Spinal cord (tissue), 10 donors: Measurements from ENCODE around the gene FIBP. TPM values are rescaled to one million over a fixed set of nuclear protein-coding genes. Genes with fewer than 3 reads are reported as not detected.

Experiments
- DNase-seq, 6 donors: peaks; one replicate each; pipeline versions ENCODE4 v3.0.0 to v3.0.0-alpha.2; 2013 to 2015; ENCODE audit warnings: low spot score in 6 of 6, low read depth in 4 of 6
- H3K27ac ChIP-seq: one replicate; pipeline ENCODE4 v1.5.1; 2013; ENCODE audit warnings: low read depth, low read length, control low read depth
- H3K27me3 ChIP-seq: one replicate; pipeline ENCODE4 v1.6.1; 2013; ENCODE audit warnings: low read length; ENCODE audit not compliant: control insufficient read depth, insufficient read depth
- H3K36me3 ChIP-seq: one replicate; pipeline ENCODE4 v1.6.1; 2013; ENCODE audit warnings: low read length; ENCODE audit not compliant: control insufficient read depth, insufficient read depth
- H3K4me1 ChIP-seq: one replicate; pipeline ENCODE4 v1.6.1; 2013; ENCODE audit warnings: low read length; ENCODE audit not compliant: control insufficient read depth, insufficient read depth
- H3K4me3 ChIP-seq: one replicate; pipeline ENCODE4 v1.5.1; 2013; ENCODE audit warnings: low read depth, low read length, control low read depth
- H3K9me3 ChIP-seq: one replicate; pipeline ENCODE4 v1.6.1; 2013; ENCODE audit warnings: low read length; ENCODE audit not compliant: control insufficient read depth, insufficient read depth
- WGBS: methylation state at CpG from one replicate; pipeline ENCODE4 v1.1.5; 2013; ENCODE audit warnings: missing lambda C conversion rate; ENCODE audit not compliant: insufficient coverage; 5-methylcytosine and 5-hydroxymethylcytosine counted together
- polyA plus RNA-seq, 2 donors: library from polyadenylated mRNA; unstranded; fragments of 120-200 nt; gene quantifications; one replicate each; pipeline ENCODE4 v1.2.1, GENCODE V29; 2013; ENCODE audit not compliant: insufficient read length in 2 of 2
- total RNA-seq, 2 donors: library from RNA; depleted of rRNA in 1 of 2; stranded (reverse); fragments of 120-200 nt in 1 of 2; fragments of >200 nt in 1 of 2; gene quantifications; one replicate each; pipeline versions ENCODE4 v1.2.3 to v1.2.4, GENCODE V29; 2013 to 2014
- donor health status: healthy.

Gene FIBP
- total and polyA plus RNA-seq, 4 donors, result 79.4 to 158 (median 141) TPM

DNA sequence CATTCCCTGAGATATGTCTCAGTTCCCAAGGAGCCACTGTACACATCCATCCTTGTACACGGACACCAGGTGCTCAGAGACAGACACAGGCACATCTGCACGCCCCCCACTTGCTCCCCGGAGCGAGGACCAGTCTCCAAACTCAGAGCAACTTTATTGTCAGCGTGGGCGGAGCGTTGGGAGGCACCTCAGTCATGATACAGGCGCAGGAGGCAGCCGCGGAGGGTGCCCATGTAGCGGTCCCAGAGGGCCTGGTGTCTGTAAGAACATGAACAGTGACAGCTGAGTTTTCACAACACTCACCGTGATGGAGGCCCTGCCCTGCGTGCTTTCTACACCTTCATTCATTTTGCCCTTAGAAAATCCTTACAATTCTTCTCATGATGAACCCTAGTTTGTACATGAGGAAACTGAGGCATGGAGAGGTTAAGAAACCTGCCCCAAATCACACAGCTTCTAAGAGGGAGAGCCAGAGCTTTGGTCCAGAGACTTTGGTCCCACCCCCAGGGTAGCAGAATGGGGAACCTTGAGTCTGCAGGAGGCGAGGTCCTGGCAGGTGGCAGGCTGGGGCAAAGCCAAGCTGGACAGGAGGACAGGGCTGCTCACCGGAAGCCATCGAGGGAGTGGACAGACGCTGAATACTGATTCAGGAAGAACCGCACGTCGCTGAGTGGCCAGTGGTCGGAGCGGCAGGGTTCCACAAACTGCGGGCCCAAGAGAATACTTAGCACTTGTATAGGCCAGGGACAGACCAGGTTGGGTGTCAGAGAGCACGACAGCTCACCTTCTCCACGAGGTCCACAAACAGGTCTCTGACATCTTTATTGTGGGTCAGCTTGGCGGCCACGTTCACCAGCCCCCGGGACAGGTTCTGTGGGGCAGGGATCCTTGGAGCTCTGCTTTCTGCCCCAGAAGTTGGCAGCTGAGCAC is 4.2 kb downstream of the FIBP start:
- Histone ChIP-seq H3K9me3 (no peaks in the 10 kb centered on the region), H3K36me3 (peaks cover 65% of the 10 kb centered on the region), H3K27ac (no peak overlapping the region), H3K4me3 (no peak overlapping the region), H3K27me3 (no peaks in the 10 kb centered on the region), H3K4me1 (peaks cover 31% of the 10 kb centered on the region)
- DNase-seq, result no peak
- WGBS, result 85% methylated on average over 26 of the region's 28 CpGs

DNA sequence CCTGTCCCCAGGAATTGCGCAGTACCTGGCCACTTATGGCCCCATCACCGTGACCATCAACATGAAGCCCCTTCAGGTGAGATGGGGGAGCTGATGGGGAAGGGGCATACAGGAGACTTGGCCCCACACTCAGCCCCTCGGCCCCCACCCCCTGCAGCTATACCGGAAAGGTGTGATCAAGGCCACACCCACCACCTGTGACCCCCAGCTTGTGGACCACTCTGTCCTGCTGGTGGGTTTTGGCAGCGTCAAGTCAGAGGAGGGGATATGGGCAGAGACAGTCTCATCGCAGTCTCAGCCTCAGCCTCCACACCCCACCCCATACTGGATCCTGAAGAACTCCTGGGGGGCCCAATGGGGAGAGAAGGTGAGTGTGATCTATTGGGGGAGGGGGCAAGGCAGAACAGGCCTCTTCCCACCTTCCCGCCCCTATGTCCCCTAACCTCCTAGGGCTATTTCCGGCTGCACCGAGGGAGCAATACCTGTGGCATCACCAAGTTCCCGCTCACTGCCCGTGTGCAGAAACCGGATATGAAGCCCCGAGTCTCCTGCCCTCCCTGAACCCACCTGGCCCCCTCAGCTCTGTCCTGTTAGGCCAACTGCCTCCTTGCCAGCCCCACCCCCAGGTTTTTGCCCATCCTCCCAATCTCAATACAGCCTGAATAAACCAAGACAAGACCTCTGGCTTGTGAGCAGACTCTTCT is 5.1 kb downstream of the FIBP start:
- Histone ChIP-seq H3K9me3 (no peaks in the 10 kb centered on the region), H3K27ac (no peak overlapping the region), H3K4me3 (no peak overlapping the region), H3K27me3 (no peaks in the 10 kb centered on the region), H3K4me1 (peaks cover 25% of the 10 kb centered on the region), H3K36me3 (peaks cover 65% of the 10 kb centered on the region)
- 95% methylated on average over 8 of the region's 13 CpGs for whole genome bisulfite sequencing
- no peak for DNase-seq

DNA sequence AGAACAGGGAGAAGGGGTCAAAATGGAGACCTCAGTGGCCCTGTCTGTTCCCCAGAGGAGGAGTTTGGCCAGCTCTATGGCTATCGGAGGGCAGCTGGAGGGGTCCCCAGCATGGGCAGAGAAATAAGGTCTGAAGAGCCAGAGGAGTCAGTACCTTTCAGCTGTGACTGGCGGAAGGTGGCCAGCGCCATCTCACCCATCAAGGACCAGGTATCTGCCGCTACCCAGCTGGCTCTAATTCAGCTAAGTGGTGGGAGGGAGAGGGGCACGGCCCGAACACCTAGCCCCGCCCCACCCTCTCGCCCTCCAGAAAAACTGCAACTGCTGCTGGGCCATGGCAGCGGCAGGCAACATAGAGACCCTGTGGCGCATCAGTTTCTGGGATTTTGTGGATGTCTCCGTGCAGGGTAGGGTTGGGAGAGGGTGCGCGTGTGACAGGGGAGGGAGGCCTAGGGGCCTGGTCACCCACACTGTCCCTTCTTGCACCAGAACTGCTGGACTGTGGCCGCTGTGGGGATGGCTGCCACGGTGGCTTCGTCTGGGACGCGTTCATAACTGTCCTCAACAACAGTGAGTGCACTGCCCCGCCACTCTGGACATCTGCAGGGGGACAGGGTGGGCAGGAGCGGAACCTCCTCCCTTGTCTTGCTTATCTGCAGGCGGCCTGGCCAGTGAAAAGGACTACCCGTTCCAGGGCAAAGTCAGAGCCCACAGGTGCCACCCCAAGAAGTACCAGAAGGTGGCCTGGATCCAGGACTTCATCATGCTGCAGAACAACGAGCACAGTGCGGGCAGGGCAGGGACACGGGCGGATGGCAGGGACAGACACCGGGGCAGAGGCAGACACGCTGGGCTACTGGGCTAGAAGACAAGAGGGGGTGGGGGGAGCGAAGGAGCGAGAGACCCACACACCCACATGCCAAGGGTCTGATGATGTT is 5.9 kb downstream of the FIBP start:
- H3K4me3 ChIP-seq, result no peak overlapping the region
- no peak overlapping the region for H3K27ac ChIP-seq
- no peak for DNase-seq
- peaks cover 65% of the 10 kb centered on the region for H3K36me3 ChIP-seq
- no peaks in the 10 kb centered on the region for H3K27me3 ChIP-seq
- peaks cover 18% of the 10 kb centered on the region for H3K4me1 ChIP-seq
- 95% methylated on average over 26 of the region's 30 CpGs for WGBS
- no peaks in the 10 kb centered on the region for H3K9me3 ChIP-seq

DNA sequence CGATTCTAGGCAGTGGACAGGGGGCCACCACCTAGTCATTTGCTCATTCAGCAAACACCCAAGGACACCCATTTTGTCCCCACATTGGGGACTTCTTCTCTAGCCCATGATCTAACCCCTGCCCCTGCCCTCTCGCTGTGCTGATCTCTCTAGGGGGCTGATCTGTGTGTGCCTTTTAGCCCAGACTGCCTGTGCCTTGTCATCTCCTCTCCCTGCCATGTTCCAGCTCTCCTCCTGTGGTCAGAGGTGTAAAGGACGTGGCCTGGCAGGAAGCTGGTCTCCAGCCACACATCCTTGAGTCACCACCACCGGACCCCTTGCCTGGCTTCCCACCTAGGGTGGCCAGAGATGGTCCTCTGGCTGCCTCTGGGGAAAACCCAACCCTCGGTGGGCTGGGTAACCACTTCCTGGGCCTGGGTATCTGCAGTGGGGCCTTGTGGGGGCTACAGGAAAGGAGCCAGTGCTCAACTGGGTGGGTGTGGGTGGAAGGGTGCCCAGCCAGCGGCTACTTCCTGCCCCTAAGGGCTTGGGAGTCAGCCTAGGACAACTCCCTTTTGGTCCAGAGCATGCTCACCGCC is 7.3 kb downstream of the FIBP start:
- H3K36me3 ChIP-seq, result peaks cover 52% of the 10 kb centered on the region

DNA sequence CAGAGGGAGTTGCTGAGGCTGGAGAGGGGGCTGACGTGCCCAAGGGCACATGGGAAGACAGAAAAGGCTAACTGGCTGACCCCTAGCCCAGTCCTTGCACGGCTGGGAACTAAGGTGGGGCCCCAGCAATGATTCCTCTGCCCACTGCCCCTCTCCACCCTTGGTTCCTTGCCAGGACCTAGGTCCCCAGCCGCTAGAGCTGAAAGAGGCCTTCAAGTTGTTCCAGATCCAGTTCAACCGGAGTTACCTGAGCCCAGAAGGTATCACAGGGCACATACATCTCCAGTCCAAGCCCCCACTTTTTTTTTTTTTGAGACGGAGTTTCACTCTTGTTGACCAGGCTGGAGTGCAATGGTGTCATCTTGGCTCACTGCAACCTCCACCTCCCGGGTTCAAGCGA is 8.2 kb downstream of the FIBP start:
- H3K4me3 ChIP-seq, result no peak overlapping the region
- no peaks in the 10 kb centered on the region for H3K9me3 ChIP-seq
- DNase-seq, result no peak
- peaks cover 43% of the 10 kb centered on the region for H3K36me3 ChIP-seq
- H3K27ac ChIP-seq, result no peak overlapping the region
- WGBS, result 77% methylated on average over 6 of the region's 7 CpGs
- H3K4me1 ChIP-seq, result peaks cover 10% of the 10 kb centered on the region
- H3K27me3 ChIP-seq, result no peaks in the 10 kb centered on the region

More for the DNA sequence above, 7.3 kb downstream of the FIBP start:
- Histone ChIP-seq H3K27me3 (no peaks in the 10 kb centered on the region), H3K4me3 (no peak overlapping the region), H3K27ac (no peak overlapping the region), H3K9me3 (no peaks in the 10 kb centered on the region), H3K4me1 (peaks cover 11% of the 10 kb centered on the region)
- DNase-seq, result no peak
- 85% methylated on average over 7 of the region's 7 CpGs for WGBS

DNA sequence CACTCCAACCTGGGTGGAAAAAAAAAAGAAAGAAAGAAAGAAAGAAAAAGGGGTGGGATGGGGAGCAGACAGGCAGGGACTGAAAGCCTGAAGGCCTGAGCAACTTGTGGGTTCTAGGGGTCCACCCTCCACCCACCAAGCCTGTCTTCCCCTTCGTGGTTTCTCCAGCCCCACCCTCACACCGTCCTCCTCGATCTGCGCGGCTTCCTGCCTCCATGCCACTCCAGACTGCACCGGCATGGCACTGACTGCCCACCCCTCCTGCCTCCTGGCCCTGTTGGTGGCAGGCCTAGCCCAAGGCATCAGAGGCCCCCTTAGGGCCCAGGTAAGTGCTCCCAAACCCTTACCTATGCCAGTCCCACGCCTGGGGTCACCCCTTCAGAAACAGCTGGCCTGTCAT is 8.7 kb downstream of the FIBP start, which contains the start of gene CTSW:
Gene CTSW (plus strand): TSS at position 221 of the 400 bp plus-strand sequence. CDS start 18 bp downstream, at position 239.
- H3K27me3 ChIP-seq, result no peaks in the 10 kb centered on the region
- no peak within 1 kb of the TSS for H3K4me3 ChIP-seq
- no peak for DNase-seq
- H3K36me3 ChIP-seq, result peaks cover 38% of the 10 kb centered on the region
- H3K9me3 ChIP-seq, result no peaks in the 10 kb centered on the region
- 57% methylated on average over 6 of the region's 7 CpGs for WGBS
- H3K27ac ChIP-seq, result no peak within 1 kb of the TSS
- peaks cover 6% of the 10 kb centered on the region for H3K4me1 ChIP-seq

DNA sequence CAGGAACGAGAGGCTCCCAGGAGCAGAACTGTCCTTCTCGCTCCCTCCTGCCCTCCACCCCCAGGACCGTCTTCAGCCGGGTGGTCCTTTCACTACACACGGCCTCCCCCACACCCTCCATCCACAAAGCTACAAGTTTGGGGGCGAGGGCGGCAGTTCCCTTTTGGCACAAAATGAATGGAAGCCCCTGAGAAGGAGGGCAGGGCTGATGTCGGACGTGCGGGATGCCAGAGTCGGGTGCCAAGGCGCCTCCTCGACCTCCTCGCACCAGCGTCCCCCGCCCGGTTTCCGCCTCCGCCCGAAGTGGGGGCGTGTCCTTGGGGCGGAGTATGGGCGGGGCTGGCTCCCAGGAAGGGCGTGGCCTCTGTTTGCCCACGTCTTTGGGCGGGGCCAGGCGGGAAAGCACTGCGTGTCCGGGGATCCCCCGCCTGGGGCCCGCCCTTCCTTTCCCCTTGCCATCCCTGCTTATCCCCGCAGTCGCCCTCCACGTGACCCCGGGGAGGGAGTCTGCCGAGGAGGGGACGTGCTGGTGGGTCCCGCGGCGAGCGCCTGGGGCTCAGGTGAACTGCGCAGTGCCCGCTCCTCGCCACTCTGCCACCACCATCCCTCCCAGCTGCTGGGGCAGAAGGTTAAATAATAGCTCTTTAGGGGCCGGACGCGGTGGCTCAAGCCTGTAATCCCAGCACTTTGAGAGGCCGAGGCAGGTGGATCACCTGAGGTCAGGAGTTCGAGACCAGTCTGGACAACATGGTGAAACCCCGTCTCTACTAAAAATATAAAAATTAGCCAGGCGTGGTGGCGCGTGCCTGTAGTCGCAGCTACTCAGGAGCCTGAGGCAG is 14.7 kb downstream of the FIBP start:
- peak; percentile 63 to 96 (median 77) for DNase-seq
- Histone ChIP-seq H3K4me1 (peaks cover 35% of the 10 kb centered on the region), H3K4me3 (peak overlapping the region; percentile 51), H3K27ac (peak overlapping the region; percentile 89), H3K9me3 (no peaks in the 10 kb centered on the region), H3K36me3 (peaks cover 24% of the 10 kb centered on the region), H3K27me3 (no peaks in the 10 kb centered on the region)
- under 1% methylated on average over 44 of the region's 54 CpGs for WGBS

DNA sequence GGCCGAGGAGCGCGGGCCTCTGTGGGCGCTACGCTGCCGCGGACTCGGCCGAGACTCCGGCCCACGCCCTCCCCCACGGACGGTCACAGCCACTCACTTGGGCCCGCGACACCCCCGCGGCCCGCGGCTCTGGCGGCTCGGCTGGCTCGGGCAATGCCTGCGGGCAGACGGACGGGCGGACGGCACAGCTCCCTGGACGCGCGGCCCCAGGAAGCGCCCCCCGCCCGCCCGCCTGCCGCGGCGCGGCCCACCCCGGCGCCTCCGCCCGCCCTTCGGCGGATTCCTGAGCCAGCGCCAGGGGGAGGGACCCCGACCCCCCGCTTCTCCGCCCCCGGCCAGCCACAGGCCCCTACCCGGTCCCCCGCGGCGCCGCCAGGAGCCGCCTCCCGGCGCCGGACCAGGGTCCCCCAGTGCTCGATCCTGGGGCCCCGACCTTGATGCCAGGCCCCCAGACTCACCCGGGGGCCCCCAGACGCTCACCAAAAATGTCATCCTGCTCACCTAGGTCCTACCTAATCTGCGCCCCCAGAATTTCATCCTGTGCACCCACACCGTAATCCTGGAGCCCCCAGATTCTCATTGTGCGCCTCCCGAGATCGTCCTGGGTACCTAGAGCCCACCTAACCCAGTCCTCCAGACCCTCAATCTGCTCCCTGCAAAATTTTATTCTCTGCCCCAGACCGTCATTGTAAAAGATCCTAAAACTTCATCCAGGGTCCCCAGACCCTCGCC is 15.5 kb downstream of the FIBP start, which contains the start of gene EFEMP2:
Gene EFEMP2 (minus strand): TSS at position 215 of the 732 bp plus-strand sequence. CDS start 446 bp downstream, outside the sequence.
- peak within 1 kb of the TSS; percentile 89 for H3K27ac ChIP-seq
- peak in 2 of 6 donors; percentile 51 to 75 for DNase-seq
- H3K9me3 ChIP-seq, result no peaks in the 10 kb centered on the region
- H3K4me3 ChIP-seq, result peak within 1 kb of the TSS; percentile 51
- WGBS, result under 1% methylated on average over 69 of the region's 69 CpGs
- peaks cover 39% of the 10 kb centered on the region for H3K4me1 ChIP-seq
- H3K27me3 ChIP-seq, result no peaks in the 10 kb centered on the region
- H3K36me3 ChIP-seq, result peaks cover 31% of the 10 kb centered on the region
